ENCODE measurements around the gene PTPRN2.
"Not testable (repeated sequence)": the region's sequence is repeated elsewhere in the genome, so short reads cannot be mapped to it uniquely, and the experiment has no call there.

The PTPRN2 gene

DNA sequence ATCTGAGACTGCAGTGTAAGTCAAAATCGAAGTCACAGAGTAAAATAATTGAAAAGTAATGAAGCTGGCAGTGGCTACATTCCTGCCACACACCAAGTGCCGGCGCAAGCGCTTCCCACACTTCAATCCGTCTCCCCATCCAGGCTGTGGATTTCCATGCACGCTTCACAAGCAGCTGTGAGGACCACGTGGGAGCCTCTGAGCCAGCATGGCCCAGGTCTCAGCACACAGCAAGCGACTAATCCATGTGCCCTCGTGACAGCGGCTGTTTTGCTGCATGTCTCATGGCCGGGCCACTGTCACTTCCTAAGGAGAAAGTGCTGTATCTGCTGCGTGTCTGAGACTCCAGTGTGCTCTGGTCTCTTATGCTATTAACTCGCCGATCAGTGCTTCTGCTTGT, 683.9 kb downstream of the PTPRN2 start:
- no peak for DNase-seq (ENCODE audit: low read depth)
- H3K4me3 ChIP-seq (ENCODE audit: low read depth, low read length) = no peak overlapping the region
- TF ChIP-seq, protein P1, sequence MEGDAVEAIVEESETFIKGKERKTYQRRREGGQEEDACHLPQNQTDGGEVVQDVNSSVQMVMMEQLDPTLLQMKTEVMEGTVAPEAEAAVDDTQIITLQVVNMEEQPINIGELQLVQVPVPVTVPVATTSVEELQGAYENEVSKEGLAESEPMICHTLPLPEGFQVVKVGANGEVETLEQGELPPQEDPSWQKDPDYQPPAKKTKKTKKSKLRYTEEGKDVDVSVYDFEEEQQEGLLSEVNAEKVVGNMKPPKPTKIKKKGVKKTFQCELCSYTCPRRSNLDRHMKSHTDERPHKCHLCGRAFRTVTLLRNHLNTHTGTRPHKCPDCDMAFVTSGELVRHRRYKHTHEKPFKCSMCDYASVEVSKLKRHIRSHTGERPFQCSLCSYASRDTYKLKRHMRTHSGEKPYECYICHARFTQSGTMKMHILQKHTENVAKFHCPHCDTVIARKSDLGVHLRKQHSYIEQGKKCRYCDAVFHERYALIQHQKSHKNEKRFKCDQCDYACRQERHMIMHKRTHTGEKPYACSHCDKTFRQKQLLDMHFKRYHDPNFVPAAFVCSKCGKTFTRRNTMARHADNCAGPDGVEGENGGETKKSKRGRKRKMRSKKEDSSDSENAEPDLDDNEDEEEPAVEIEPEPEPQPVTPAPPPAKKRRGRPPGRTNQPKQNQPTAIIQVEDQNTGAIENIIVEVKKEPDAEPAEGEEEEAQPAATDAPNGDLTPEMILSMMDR (conservative IDR thresholded peaks at IDR 0.05; ENCODE audit: low read depth, low read length) = no peak

DNA sequence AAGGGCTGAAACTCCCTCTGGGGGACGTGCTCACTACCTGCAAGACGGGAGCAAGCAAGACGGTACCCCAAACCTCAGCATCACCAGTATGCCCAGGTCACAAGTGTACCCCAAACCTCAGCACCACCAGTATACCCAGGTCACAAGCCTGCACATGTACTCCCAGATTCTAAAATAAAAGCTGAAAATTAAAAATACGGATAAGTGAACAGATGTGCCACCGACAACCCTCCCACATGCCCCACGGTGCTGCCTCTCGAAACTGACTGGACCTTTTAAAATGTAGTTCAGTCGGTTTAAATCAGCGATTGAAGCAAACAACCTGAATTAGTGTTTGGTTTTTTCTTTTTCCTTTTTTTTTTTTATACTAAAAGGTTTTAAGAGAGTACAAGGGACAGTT, 684.3 kb downstream of the PTPRN2 start:
- TF ChIP-seq, protein P1 (conservative IDR thresholded peaks at IDR 0.05; ENCODE audit: low read depth, low read length) = no peak
- no peak overlapping the region for H3K4me3 ChIP-seq (ENCODE audit: low read depth, low read length)
- DNase-seq (ENCODE audit: low read depth) = no peak

DNA sequence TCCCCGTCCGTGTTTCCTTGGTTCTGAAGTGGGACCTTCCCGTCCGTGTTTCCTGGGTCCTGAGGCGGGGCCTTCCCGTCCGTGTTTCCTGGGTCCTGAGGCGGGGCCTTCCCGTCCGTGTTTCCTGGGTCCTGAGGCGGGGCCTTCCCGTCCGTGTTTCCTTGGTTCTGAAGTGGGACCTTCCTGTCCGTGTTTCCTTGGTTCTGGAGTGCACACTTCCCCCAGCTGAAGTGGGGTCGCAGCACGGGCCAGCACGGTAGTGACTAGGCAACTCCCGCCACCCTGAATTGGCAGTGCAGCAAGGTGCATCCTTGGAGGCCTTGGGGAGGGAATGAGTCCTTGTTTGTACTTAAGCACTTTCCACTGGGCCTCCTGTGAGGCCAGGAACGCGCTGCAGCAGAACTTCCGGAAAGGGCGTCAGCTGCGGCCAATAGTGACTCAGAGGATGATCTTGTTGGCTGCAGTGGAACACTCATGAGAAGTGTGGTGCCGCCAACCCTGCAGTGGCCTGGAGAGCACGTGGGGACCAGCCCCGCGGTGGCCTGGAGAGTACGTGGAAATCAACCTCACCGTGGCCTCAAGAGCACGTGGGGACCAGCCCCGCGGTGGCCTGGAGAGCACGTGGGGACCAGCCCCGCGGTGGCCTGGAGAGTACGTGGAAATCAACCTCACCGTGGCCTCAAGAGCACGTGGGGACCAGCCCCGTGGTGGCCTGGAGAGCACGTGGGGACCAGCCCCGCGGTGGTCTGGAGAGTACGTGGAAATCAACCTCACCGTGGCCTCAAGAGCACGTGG, 685.6 kb downstream of the PTPRN2 start:
- DNase-seq (ENCODE audit: low read depth); H3K4me3 ChIP-seq (ENCODE audit: low read depth, low read length): not testable (repeated sequence)

DNA sequence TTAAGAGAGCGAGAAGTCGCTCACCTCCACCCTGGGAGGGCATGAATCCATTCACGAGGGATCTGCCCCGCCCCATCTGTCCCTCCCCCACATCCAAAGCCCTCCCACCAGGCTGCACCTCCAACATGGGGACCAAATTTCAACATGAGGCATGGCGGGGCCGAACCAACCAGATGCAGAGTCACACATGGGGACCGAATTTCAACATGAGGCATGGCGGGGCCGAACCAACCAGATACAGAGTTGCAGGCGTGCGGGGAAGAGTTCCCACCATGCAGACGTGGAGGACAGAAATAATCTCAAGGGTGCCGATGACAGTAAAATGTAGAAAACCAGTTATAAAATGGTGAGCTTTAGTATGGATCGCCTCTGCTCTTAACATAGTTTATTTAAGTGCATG, 686.5 kb downstream of the PTPRN2 start:
- H3K4me3 ChIP-seq (ENCODE audit: low read depth, low read length) = no peak overlapping the region
- no peak for DNase-seq (ENCODE audit: low read depth)
- TF ChIP-seq, protein P1 (conservative IDR thresholded peaks at IDR 0.05; ENCODE audit: low read depth, low read length) = no peak

DNA sequence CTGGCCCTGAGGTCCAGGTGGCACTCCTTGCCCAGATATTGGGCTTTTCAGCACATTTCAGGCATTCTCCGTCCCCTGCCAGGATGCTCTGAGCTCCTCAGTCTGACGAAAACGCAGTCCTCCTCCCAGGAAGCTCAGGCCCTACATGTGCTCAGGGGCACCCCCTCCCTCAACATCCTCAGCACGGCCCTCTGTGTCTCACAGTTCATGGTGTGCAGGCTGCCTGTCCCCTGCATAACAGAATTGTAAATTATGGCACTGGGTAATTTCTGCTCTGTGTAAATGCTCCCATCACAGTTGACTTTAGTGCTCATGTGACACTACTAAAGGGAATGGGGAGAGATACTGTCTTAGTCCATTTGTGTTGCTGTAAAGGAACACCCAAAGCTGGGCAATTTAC, 687.1 kb downstream of the PTPRN2 start:
- TF ChIP-seq, protein P1 (conservative IDR thresholded peaks at IDR 0.05; ENCODE audit: low read depth, low read length) = no peak
- DNase-seq (ENCODE audit: low read depth) = no peak

DNA sequence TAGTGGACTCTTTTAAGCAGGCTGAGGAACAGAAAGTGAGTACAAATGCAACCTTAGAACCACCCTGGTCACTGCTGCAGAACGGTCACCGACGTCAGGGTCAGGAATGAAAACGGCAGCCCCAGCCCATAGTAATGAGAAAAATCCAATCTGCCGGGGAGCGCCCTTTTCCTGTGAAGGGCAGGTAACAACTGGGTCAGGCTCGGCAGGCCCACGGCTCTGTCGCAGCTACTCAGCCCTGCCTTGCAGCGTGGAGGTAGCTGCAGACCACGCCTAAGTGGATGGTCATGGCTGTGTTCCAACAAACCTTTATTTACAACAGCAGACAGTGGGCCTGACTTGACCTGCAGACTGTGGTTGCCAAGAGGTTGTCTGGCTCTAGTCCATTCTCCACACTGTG, 687.6 kb downstream of the PTPRN2 start:
- TF ChIP-seq, protein P1 (conservative IDR thresholded peaks at IDR 0.05; ENCODE audit: low read depth, low read length) = no peak
- no peak overlapping the region for H3K4me3 ChIP-seq (ENCODE audit: low read depth, low read length)
- no peak for DNase-seq (ENCODE audit: low read depth)

More for the DNA sequence above, 687.1 kb downstream of the PTPRN2 start:
- H3K4me3 ChIP-seq (ENCODE audit: low read depth, low read length) = no peak overlapping the region

DNA sequence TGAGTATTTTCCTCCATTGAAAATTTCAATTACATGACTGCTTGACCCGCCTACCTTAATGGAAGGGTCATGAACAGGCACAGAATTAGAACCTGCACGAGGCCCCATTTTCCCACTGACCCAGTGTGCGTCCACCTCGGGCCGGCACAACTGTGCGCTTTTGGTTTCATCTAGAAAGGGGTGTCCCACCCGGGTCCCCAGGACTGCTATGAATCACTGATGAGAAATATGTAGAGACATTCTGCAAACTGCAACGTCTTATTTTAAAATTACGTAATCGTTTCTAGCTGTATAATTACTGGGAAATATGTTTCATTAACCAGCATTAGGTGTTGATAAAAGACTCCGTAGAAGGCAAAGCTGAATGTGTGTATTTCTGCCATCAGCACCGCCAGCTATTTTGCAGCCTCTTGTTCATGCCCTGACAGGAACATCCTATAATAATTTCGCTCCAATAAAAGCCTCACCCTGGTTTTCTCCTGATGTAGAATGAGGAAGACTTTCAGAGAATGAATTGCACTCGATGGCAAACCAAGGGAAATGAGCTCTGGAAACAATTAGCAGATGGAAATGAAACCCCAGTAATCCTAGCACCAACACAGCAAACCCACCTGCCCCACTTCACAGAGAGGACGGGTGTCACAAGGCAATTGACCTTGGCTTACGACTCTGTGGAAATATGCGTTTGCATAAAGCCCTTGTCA, 688.7 kb downstream of the PTPRN2 start:
- DNase-seq (ENCODE audit: low read depth) = no peak
- H3K4me3 ChIP-seq (ENCODE audit: low read depth, low read length) = no peak overlapping the region
- TF ChIP-seq, protein P1 (conservative IDR thresholded peaks at IDR 0.05; ENCODE audit: low read depth, low read length) = no peak

Measured in choroid plexus epithelial cell (primary cell).